ENCODE data around the gene RAB4B. TPM values are rescaled to one million over a fixed set of nuclear protein-coding genes. Genes with fewer than 3 reads are reported as not detected.

The RAB4B gene
- total RNA-seq, 2 donors from 2014 or later = 14.6 to 23.6 TPM

DNA sequence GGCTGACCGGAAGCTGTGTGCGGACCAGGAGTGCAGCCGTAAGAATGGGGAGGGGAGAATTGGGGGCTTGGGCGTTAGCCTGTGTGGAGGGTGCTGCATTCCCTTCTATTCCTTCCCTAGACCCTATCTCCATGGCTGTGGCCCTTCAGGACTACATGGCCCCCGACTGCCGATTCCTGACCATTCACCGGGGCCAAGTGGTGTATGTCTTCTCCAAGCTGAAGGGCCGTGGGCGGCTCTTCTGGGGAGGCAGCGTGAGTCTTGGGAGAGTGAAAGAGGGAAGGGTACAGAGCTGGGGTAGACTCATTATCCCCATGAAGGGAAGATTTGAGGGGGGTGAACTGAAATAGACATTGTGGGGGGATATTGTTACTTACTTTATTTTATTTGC, 2.4 kb upstream of the RAB4B start:
- Histone ChIP-seq H3K27me3 (no peaks in the 10 kb centered on the region), H3K36me3 (no peaks in the 10 kb centered on the region), H3K27ac (no peak overlapping the region), H3K4me1 (peaks cover 0 to 15% of the 10 kb centered on the region in 2 donors), H3K4me3 (no peak overlapping the region), H3K9me3 (no peaks in the 10 kb centered on the region)
- TF ChIP-seq, protein P1, sequence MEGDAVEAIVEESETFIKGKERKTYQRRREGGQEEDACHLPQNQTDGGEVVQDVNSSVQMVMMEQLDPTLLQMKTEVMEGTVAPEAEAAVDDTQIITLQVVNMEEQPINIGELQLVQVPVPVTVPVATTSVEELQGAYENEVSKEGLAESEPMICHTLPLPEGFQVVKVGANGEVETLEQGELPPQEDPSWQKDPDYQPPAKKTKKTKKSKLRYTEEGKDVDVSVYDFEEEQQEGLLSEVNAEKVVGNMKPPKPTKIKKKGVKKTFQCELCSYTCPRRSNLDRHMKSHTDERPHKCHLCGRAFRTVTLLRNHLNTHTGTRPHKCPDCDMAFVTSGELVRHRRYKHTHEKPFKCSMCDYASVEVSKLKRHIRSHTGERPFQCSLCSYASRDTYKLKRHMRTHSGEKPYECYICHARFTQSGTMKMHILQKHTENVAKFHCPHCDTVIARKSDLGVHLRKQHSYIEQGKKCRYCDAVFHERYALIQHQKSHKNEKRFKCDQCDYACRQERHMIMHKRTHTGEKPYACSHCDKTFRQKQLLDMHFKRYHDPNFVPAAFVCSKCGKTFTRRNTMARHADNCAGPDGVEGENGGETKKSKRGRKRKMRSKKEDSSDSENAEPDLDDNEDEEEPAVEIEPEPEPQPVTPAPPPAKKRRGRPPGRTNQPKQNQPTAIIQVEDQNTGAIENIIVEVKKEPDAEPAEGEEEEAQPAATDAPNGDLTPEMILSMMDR (IDR thresholded peaks at IDR 0.05) = no peak
- no peak for DNase-seq (ENCODE audit: low spot score)

DNA sequence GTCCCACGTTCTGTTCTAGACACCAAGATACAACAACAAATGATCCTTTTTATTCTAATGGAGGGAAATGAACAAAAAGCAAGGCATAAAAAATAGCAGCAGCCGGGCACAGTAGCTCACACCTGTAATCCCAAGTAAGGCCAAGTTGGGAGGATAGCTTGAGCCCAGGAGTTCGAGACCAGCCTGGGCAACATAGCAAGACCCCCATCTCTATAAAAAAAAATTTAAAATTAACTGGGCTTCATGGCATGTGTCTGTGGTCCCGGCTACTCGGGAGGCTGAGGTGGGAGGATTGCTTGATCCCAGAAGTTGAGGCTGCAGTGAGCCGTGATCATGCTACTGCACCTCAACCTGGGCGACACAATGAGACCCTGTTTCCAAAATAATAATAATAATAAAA, 1.7 kb upstream of the RAB4B start:
- Histone ChIP-seq H3K27me3 (no peaks in the 10 kb centered on the region), H3K4me3 (no peak overlapping the region), H3K36me3 (no peaks in the 10 kb centered on the region), H3K9me3 (no peaks in the 10 kb centered on the region), H3K27ac (no peak overlapping the region), H3K4me1 (peaks cover 0 to 15% of the 10 kb centered on the region in 2 donors)
- TF ChIP-seq, protein P1 (IDR thresholded peaks at IDR 0.05) = no peak
- DNase-seq (ENCODE audit: low spot score) = no peak

DNA sequence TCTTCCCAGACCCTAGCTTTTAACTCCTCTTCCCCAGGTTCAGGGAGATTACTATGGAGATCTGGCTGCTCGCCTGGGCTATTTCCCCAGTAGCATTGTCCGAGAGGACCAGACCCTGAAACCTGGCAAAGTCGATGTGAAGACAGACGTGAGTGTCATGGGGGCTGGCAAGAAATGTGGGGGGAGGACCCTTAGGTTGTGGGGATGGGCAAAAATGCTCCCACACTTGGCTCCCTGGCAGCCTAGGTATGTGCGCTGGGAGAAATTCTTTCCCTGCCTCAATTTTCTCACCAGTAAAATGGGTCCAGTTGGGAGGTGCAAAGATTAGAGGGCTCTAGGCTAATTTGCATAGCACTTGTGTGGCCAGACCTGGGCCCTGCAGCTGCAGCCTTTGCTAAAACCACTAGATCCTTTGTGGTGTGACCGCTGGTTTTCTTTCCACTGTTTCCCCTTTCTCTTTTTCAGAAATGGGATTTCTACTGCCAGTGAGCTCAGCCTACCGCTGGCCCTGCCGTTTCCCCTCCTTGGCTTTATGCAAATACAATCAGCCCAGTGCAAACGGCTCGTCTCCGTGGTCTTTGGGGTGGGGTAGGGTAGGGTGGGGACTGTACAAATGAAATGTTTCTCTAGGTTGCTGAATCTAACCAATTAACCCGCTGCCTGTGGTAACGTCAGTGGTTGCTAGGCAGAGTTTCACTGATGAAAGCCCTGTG, 959 bp upstream of the RAB4B start:
- no peaks in the 10 kb centered on the region for H3K27me3 ChIP-seq
- peak overlapping the region; percentile 94 to 95 for H3K27ac ChIP-seq
- H3K9me3 ChIP-seq = no peaks in the 10 kb centered on the region
- H3K36me3 ChIP-seq = no peaks in the 10 kb centered on the region
- TF ChIP-seq, protein P1 (IDR thresholded peaks at IDR 0.05) = no peak
- H3K4me3 ChIP-seq = peak overlapping the region; percentile 50 to 81
- DNase-seq (ENCODE audit: low spot score) = peak; percentile 96
- peaks cover 0 to 15% of the 10 kb centered on the region in 2 donors for H3K4me1 ChIP-seq

DNA sequence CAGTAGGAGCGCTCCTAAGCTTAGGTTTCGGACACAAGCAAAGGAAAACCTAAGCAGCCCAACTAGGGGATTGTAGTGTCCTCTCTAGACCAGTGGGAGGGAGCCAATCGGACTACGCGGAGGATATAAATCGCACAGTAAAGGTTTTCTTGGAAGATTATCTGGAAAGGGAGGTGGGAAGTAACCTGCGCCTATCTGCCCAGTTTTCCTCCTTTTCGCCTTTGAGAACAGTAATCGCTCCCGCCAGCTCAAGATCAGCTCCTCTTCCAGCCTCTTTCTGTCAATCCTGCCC, 456 bp upstream of the RAB4B start:
- TF ChIP-seq, protein P1 (IDR thresholded peaks at IDR 0.05) = no peak
- H3K36me3 ChIP-seq = no peaks in the 10 kb centered on the region
- H3K4me1 ChIP-seq = peaks cover 0 to 15% of the 10 kb centered on the region in 2 donors
- no peaks in the 10 kb centered on the region for H3K9me3 ChIP-seq
- no peak for DNase-seq (ENCODE audit: low spot score)
- H3K4me3 ChIP-seq = peak overlapping the region; percentile 50 to 81
- peak overlapping the region; percentile 94 to 95 for H3K27ac ChIP-seq
- H3K27me3 ChIP-seq = no peaks in the 10 kb centered on the region

- no peaks in the 10 kb centered on the region for H3K9me3 ChIP-seq
- H3K4me1 ChIP-seq = peaks cover 0 to 15% of the 10 kb centered on the region in 2 donors
- H3K36me3 ChIP-seq = no peaks in the 10 kb centered on the region
- TF ChIP-seq, protein P1 (IDR thresholded peaks at IDR 0.05) = no peak
- DNase-seq (ENCODE audit: low spot score) = no peak
- peak overlapping the region; percentile 94 to 95 for H3K27ac ChIP-seq
- H3K27me3 ChIP-seq = no peaks in the 10 kb centered on the region
- H3K4me3 ChIP-seq = peak overlapping the region; percentile 74 to 81
Observed at GRCh38 chr19:40778706-40779284, 748 bp downstream of the RAB4B start.

All from right atrium auricular region (tissue), 2 donors.